Measurements from ENCODE around the gene CAMSAP3. TPM values are rescaled to one million over a fixed set of nuclear protein-coding genes. Genes with fewer than 3 reads are reported as not detected.
A peak's percentile ranks its signal among the peaks of the same experiment; 100 is the strongest.

Gene CAMSAP3
- total and polyA plus RNA-seq, 8 donors: 10.5 to 22.3 (median 15.8) TPM

GRCh38 chr19:7561325-7561724, 34.3 kb upstream of the CAMSAP3 start:
- intact Hi-C loops (cut with DNase I): loop anchor here in 1 of 2 donors (10.0 kb wide), 1 partner anchor 243 kb away; no protein-coding TSS in a partner anchor
- Histone ChIP-seq H3K4me3 (no peak overlapping the region), H3K4me1 (no peaks in the 10 kb centered on the region), H3K36me3 (peaks cover 0 to 63% of the 10 kb centered on the region in 2 donors), H3K27me3 (no peaks in the 10 kb centered on the region), H3K27ac (no peak overlapping the region), H3K9me3 (no peaks in the 10 kb centered on the region)
- DNase-seq (no peak), ATAC-seq (no peak)
- no peak for TF ChIP-seq CTCF (IDR thresholded peaks at IDR 0.05)

GRCh38 chr19:7562646-7563393, 32.8 kb upstream of the CAMSAP3 start:
- intact Hi-C loops (cut with DNase I): loop anchor here in 1 of 2 donors (10.0 kb wide), 1 partner anchor 242 kb away; no protein-coding TSS in a partner anchor
- DNase-seq (no peak), ATAC-seq (peak; percentile 35)
- Histone ChIP-seq H3K9me3 (no peaks in the 10 kb centered on the region), H3K27me3 (no peaks in the 10 kb centered on the region), H3K27ac (no peak overlapping the region), H3K4me3 (no peak overlapping the region), H3K36me3 (peaks cover 0 to 49% of the 10 kb centered on the region in 2 donors), H3K4me1 (no peaks in the 10 kb centered on the region)
- TF ChIP-seq CTCF (IDR thresholded peaks at IDR 0.05): no peak

- ATAC-seq: no peak
- no peak overlapping the region for H3K27ac ChIP-seq
- intact Hi-C loops (cut with DNase I): loop anchor here in 1 of 2 donors (10.0 kb wide), 1 partner anchor 240 kb away; no protein-coding TSS in a partner anchor
These were observed 30.8 kb upstream of the CAMSAP3 start for GRCh38 chr19:7564866-7565265.

GRCh38 chr19:7565332-7565731, 30.3 kb upstream of the CAMSAP3 start:
- H3K27ac ChIP-seq: no peak overlapping the region
- no peaks in the 10 kb centered on the region for H3K9me3 ChIP-seq
- intact Hi-C loops (cut with DNase I): loop anchor here in 1 of 2 donors (10.0 kb wide), 1 partner anchor 239 kb away; no protein-coding TSS in a partner anchor
- no peaks in the 10 kb centered on the region for H3K4me1 ChIP-seq
- TF ChIP-seq CTCF (IDR thresholded peaks at IDR 0.05): no peak
- H3K36me3 ChIP-seq: peaks cover 0 to 23% of the 10 kb centered on the region in 2 donors
- H3K27me3 ChIP-seq: no peaks in the 10 kb centered on the region
- ATAC-seq: no peak
- DNase-seq: no peak
- H3K4me3 ChIP-seq: no peak overlapping the region

More at GRCh38 chr19:7564866-7565265, 30.8 kb upstream of the CAMSAP3 start:
- H3K36me3 ChIP-seq: peaks cover 0 to 28% of the 10 kb centered on the region in 2 donors
- no peak overlapping the region for H3K4me3 ChIP-seq
- H3K4me1 ChIP-seq: no peaks in the 10 kb centered on the region
- no peaks in the 10 kb centered on the region for H3K9me3 ChIP-seq
- no peaks in the 10 kb centered on the region for H3K27me3 ChIP-seq
- no peak for DNase-seq
- TF ChIP-seq CTCF (IDR thresholded peaks at IDR 0.05): no peak

GRCh38 chr19:7570761-7571160, 24.9 kb upstream of the CAMSAP3 start:
- intact Hi-C loops (cut with DNase I): no loop called here
- Histone ChIP-seq H3K4me1 (no peaks in the 10 kb centered on the region), H3K27ac (no peak overlapping the region), H3K27me3 (no peaks in the 10 kb centered on the region), H3K4me3 (no peak overlapping the region), H3K36me3 (no peaks in the 10 kb centered on the region), H3K9me3 (no peaks in the 10 kb centered on the region)
- DNase-seq (no peak), ATAC-seq (no peak)
- no peak for TF ChIP-seq CTCF (IDR thresholded peaks at IDR 0.05)

Data from left lung (tissue), 10 donors.